PC-9 (cell line): ENCODE results near the gene URB2.

Experiments
- CTCF ChIP-seq: fragments of 200-600 bp; sonication (generic); conservative IDR thresholded peaks from 2 replicates; pipeline ENCODE4 v1.6.1; 2017; ENCODE audit warnings: mixed run types, antibody characterized with exemption, mild to moderate bottlenecking, moderate library complexity
- EZH2 ChIP-seq: fragments of 200-600 bp; sonication (generic); IDR thresholded peaks from 2 replicates; pipeline ENCODE4 v1.8.0; 2017; ENCODE audit warnings: antibody characterized with exemption, low read depth

DNA sequence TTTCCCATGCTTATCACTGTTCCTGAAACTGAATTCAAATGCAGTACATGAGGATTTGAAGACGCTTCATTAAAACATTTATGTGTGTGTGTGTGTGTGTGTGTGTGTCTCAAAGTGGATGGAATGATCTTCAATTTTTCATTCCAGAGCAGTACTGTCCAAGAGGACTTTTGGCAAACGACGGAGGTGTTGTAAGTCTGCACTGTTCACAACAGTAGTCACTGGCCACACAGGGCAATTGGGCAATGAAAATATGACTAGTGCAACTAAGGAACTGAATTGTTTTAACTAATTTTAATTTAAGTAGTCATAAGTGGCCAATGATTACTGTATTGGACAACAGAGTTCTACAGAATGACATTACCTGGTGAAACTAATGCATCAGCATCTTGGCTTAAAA is 5.2 kb upstream of the URB2 start:
- TF ChIP-seq CTCF = no peak
- TF ChIP-seq EZH2 = no peak
